Measurements from ENCODE around the gene SIK2.

The SIK2 gene

DNA sequence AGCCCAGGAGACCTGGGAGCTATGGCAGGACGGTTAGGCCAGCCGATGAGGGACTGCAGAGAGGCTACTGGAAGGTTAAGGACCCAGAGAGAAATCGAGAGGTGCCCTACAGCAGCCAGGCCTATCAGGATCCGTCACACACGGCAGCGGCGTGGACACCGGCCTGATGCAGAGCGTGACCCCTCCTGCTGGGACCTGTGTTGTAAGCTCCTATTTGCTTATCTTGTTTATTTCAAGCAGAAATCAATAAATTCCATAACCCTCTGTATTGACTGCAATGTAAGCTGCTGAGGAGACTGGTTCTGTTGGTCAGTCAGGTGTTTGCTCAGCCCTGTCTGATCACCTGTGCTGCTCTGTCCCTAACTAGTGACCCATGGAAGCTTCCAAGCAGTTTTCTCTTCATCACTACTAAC, 124.1 kb downstream of the SIK2 start:
- DNase-seq (ENCODE audit: low read depth in 2 of 3, low spot score in 2 of 3), result no peak

DNA sequence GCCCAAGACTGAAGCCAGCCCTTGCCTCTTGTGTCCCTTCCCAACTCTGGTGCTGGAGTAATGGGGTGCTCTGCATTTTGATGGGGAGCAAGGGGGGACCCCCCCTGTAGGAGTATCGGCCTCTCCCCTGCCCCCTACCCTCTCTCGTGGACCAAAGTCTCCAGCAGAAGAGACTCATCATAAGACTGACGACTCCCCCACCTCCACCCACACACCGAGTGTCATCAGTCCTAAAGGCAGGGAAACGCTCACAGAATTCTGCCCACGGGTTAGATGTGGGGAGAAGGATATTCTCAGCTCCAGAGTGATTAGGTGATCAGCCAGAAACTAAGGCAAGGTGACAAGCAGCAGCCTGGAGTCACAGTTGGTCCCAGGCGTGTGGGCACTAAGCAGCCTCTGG, 125.2 kb downstream of the SIK2 start:
- DNase-seq (ENCODE audit: low read depth in 2 of 3, low spot score in 2 of 3), result no peak

DNA sequence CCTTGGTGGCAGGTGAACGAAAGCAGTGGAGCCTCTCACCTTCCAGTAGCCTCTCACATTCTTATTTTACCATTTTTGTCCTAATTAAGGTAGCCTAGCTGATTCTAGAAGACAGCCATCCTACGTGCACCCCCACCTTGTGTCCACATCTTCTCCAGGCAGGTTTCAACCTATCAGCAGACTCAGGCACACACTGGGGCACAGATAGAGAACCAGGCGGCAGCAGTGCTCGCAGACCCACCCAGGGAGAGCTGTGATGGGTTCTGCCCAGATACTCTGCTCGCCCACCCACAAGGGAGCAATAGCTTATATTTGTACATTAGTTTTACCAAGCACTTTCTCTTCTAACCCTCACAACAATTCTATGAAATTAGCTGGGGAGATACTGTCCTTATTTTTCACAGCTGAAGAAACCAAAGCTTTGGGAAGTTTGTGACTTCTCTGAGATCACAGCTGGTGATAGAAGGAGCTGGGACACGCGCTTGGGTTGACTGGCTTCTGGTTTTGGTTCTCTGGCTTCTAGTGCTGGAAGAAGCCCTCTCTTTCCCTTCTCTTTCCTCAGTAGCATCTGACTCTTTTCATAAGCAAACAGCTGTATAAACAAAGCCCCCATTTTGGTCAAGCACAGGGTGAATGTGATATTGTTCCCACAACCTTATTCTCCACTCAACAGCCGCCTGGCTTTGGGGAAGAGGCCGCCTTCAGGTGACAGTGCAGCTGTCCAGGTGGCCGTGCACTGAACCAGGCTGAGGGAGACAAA, 127.0 kb downstream of the SIK2 start:
- no peak for DNase-seq (ENCODE audit: low read depth in 2 of 3, low spot score in 2 of 3)

DNA sequence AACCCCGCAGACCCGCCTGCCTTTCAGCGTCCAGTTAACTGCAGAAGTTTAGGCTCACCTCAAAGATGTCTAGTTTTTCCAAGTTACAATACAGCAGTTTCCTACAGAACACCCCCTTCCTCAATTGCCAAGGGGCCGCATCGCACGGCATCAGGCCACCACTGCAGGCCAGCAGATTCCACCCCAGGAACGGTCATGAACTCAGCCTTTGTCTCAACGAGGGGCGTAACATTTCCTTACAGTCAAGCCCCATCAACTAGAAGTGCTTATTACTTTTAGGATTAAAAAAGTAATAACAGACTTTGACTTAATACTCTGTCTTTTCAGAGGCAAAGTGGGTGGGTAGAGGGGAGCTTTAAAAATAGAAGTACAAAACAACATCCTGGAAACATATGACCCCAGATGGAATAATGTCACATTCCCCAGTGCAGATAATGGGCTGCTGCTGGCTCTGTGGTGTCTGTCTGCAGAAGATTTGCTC, 127.6 kb downstream of the SIK2 start:
- DNase-seq (ENCODE audit: low read depth in 2 of 3, low spot score in 2 of 3), result no peak

DNA sequence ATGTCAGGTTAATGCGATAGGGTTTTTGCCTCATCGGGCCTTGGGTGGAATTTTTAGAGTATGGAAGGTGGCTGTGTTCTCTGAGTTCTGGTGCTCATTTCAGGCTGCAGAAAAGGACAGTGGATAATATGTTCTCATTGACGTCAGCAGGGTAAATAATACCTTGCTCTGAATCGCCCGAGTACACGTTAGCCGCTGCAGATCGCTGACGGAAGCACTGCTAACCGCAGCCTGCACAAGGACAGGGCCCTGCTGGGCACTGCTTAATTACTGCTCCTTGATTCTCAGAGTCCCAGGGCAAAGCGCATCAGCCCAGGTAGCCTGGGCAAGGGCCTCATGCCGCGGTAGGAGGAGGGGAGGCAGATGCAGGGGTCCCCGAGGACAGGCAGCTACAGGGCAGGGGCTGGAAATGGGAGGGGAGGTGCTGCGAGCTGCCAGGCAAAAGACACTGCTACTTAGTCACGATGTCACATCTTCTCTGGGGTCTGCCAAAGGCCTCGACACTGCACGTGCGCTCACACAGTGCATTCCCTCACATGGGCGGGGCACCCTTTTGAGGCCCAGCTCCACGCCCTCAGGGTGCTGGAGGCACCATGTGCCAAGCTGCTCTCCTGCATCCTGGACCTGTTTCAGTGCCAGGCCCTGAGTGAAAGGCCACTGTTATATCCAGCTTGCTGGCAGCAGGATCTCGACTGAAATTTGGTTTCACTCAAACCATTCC, 128.8 kb downstream of the SIK2 start:
- no peak for DNase-seq (ENCODE audit: low read depth in 2 of 3, low spot score in 2 of 3)

DNA sequence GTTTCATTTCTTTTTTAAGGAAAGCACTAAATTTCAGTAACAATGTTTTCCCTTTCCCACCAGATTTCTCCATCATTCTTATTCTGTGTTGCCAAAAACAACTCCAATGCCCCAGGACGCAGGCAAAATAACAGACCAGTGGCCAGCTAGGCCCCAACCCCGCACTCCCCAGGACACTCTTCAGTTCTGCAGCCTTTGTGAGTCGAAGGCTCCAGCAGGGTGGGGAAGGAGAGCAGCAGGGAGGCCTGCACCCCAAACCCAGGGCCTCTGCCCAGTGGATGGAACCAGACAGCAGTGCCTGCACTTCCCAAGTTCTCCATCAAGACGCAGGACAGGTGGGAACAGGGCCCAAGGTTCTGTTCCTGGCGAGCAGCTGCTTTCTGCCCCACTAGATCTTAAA, 129.6 kb downstream of the SIK2 start:
- DNase-seq (ENCODE audit: low read depth in 2 of 3, low spot score in 2 of 3), result no peak

DNA sequence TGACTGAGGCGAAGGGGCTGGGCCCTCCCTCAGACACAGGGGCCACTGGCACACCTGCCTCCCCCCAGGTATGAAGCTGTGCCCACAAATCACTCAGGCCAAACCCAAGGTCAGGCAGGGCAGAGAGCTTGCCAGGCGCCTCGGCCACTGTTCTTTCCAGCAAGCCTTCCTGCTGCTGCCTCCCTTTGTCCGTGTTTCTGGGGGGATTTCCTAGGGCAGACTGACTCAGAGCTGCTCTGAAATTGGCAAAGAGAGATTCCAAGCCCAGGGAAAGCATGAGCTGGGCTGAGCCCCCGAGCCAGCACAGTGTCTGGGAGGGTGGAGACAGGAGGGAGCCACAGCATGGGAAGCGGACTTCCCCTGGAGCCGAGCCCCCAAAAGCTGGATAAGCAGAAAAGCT, 130.8 kb downstream of the SIK2 start:
- no peak for DNase-seq (ENCODE audit: low read depth in 2 of 3, low spot score in 2 of 3)

DNA sequence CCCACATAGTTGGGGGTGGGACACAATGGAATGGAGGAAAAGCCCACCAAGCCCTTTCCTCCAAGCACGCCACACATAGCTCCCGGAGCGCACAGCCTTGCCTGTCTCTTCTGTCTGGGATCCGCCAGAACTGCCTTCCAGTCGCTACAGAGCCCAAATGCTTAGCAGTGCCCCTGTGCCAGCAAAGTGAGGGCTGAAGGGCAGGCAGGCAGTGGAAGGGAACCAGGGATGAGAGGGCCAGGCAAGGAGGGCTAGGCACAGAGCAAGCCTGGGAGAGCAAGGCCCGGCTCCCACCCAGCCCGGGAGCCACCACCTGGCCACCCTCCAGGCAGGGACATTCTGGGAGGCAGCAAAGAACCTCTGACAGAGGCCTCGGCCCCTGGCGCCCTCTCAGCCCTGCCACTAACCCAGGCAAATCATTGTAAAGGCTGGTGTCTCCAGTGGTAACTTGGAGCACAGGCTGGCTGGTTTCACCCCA, 131.4 kb downstream of the SIK2 start:
- no peak for DNase-seq (ENCODE audit: low read depth in 2 of 3, low spot score in 2 of 3)

DNA sequence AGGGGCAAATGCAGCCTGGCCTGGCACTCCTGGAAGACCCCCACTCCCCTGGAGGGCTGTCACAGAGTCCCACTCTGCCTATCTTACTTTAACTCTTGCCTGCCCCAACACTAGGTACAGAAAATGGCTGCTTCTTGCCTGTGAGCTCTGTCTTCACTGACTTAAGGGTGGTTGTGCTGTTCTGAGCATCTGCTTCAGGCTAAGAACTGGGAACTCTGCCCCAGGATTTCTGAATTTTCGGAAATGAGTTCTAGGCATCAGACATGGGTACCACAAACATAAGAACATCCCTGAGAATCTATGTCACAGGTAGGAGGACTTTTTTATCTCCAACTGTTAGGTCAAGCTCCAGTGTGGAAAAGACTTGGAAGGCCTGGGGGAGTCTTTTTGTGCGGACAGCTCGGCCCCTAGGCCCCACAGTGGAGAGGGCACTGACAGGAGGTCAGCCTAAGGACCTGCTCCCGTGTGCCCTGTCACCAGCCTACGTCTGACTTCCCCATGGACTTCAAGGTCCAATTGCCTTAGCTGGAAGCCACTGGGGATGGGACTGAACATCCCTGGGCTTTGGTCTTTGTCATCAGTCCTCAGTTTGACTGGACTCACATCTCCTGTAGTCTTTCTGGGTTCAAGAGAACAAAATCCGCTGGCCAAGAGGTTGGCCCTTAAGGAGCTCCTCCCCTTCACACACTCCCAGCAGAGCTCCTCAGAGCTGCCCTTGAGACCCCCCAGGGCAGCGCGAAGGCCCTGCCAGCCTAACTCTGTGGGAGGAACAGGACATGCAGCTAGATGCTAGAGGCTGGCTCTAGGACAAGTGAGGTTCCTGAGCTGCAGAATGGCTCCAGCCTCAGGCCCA, 132.1 kb downstream of the SIK2 start:
- no peak for DNase-seq (ENCODE audit: low read depth in 2 of 3, low spot score in 2 of 3)

DNA sequence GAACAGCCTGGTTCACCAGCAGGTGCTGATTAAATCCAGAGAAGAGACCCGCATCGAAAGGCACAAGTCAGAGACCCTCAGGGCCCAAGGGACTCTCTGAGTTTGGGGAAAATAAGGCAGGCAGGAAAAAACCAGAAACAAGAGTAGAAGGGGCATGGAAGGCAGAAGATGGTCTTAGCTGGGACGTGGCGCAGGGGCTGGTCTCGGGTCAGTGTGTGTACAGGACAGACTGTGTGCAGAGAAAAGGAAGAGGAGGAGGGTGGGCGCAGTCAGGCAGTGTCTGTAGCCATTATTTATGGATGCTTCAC, 132.7 kb downstream of the SIK2 start:
- DNase-seq (ENCODE audit: low read depth in 2 of 3, low spot score in 2 of 3), result no peak

DNA sequence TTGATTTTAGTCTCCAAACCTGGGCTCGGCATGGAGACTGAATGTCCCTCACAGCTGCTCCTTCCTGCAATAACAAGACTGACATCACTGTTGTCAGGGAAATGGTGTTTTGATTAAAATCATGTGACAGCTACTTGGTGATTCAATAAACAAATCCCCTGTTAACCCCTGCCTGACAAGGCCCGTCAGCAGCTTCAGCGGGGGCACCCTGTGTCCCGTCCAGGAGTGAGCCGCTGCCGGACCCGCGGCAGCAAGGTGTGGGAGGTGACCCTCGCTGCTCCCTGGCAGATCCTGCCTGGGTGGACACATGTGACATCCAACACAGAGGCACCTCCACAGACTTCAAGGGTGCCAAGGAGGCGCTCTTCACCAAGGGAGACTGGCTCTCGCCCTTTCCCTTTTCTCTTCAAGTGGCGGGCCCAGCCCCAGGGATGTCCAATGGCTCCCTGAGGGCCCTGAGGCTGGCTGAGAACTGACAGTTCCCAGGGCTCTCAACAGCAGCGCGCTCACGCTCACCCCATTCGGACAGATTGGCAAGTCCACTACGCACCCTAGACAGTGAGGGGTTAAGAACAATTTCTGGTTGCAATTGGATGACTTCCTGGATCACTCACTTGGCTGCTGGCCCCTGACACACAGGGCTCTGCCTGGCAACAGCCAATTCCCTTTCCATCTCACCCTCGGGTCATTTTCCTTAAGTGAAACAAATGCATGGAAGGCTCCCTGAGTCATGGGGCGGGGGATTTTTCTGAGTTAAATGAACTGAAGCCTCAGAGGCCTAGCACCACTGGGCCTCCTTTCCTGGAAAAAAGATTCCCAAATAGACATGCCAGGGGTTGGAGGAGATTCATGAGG, 133.2 kb downstream of the SIK2 start:
- no peak for DNase-seq (ENCODE audit: low read depth in 2 of 3, low spot score in 2 of 3)

DNA sequence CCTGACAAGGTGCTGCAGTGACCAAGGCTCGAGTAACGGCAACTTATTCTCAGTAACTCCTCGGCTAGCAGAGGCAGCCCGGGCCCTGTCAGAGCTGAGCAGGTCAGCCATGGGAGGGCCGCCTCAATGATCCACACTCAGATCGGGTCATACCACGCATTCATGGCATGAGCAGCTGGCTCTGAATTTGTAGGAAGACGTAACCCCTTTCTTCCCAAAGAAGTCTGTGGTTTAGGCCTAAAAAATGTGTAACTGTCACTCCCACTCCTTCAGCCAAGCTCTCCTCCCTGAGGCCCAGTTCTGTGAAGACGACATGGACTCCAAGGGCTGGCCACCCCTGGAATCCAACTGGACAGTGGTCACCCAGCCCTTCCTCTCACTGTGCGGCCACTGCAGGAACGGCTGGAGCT, 133.9 kb downstream of the SIK2 start:
- DNase-seq (ENCODE audit: low read depth in 2 of 3, low spot score in 2 of 3), result no peak

DNA sequence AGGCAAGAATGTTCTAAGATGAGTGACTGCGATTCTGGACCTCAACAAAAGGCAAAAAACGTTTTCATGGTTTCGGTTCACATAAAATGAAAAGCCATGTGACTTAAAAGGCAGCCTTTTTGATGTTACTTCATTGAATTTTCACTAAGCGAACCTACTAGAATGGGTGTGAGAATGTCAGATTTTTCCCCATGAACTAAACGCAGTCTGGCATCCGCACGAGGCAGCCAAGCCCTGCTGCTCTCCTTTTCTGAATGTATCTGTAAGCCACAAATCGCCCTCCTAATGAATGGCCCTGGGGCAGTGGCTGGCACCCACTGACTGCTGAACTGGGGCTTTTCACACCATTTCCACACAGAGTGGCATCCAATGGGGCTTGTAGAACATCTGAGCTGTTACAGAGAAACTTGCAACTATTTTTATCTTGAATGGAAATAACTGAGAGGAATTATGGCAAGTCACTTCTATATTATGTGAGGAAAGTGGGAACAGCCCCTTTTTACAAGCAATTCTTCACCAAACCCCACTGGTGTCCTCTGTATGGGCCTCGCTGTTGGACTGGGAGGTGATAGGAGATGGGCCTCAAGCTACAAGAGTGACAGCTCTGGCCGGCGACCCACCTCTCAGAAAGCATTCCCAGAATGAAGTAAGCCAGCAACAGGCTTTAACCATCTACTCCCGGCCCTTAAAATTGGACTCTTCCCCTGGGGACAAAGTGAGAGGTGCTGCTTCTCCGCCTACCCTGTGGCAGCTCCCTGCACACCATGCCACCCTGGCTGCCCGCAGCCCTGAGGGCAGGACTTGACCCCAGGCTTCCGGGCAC, 134.6 kb downstream of the SIK2 start:
- DNase-seq (ENCODE audit: low read depth in 2 of 3, low spot score in 2 of 3), result no peak

DNA sequence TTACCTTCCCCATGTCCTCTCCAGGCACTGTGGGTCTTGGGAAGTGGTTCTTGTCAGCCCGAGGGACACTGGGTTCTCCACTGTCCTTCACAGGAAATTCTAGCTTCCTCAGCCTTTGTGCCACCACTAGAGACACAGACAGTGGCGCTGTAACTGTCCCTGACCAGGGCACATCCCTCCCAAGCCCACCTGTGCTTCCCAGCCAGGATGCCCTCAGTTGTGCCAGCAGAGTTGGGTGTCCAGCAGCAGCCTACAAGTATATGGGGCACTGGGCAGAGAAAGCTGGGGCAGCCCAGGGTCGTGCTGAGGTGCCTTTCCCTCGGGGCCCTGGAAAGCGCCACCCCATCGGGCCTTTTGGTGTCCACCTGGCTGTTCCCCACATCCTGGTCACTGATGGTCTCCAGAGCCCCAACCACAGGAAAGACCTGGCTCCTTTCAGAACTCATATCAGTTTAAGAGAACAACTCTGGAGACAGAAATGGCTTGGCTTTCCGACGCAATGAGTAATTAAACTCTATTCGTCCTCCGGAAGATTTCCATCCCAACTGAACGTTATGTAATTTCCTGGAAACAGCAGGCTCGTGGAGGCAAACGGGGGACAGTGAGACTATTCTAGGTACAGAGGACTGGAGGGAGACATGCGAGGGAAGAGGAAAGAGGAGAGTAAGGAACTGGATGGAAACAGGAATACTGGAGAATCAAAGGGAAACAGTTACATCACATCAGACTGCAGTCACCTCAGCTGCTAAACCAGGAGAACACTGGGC, 135.4 kb downstream of the SIK2 start:
- DNase-seq (ENCODE audit: low read depth in 2 of 3, low spot score in 2 of 3), result no peak

DNA sequence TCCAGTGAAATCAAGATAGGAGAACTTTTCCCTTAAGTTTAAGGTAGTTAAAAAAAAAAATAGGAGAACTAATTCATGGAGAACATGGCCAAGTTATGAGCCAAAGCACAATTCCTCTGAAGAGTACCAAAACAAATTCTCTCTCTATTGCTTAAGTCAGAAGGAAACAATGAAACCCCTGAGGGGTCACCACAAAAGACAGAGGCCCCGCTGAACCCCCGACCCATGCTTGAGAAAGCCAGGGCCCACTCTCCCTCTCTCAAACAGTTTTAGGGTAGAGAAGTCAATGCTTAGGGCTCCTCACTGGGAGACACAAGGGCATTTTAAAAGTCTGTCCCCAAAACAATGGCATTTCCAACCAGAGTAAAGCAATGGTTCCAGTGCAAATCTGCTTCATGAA, 137.1 kb downstream of the SIK2 start:
- DNase-seq (ENCODE audit: low read depth in 2 of 3, low spot score in 2 of 3), result no peak

DNA sequence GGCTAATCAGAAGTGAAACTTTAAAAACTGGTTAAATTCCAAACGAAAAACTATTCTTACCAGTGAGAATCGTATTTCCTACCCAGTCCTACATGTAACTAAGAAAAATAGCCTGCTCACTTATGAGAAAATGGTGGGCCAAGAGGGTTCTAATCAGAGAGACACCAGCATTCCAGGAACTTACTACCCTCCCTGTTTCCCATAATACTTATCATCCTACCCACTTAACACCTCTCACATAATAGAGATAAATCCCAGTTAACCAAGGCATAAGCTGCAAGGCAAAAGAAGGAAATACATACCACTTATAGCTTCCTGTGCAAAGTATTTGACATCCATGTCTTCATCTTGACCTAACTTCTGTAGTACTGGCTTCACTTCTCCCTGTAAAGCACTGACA, 139.5 kb downstream of the SIK2 start:
- DNase-seq (ENCODE audit: low read depth in 2 of 3, low spot score in 2 of 3), result no peak

DNA sequence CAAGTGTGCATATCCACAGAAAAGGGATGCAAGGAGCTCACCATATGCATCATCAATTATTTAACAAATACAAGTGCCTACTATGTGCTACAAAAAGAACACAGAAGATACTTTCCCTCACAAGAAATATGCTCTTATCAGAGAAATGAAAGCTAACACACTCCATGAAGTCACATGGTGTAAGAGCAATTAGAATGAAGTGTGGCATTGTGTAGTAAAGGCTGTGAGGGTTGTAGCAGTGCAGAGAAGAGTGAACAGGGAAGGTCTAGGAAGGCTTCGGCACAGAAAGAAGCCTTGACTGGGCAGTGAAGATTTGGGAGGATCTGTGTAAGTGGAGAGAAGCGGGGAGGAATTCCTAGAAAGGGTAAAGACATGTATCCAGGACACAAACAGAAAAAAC, 141.5 kb downstream of the SIK2 start:
- no peak for DNase-seq (ENCODE audit: low read depth in 2 of 3, low spot score in 2 of 3)

DNA sequence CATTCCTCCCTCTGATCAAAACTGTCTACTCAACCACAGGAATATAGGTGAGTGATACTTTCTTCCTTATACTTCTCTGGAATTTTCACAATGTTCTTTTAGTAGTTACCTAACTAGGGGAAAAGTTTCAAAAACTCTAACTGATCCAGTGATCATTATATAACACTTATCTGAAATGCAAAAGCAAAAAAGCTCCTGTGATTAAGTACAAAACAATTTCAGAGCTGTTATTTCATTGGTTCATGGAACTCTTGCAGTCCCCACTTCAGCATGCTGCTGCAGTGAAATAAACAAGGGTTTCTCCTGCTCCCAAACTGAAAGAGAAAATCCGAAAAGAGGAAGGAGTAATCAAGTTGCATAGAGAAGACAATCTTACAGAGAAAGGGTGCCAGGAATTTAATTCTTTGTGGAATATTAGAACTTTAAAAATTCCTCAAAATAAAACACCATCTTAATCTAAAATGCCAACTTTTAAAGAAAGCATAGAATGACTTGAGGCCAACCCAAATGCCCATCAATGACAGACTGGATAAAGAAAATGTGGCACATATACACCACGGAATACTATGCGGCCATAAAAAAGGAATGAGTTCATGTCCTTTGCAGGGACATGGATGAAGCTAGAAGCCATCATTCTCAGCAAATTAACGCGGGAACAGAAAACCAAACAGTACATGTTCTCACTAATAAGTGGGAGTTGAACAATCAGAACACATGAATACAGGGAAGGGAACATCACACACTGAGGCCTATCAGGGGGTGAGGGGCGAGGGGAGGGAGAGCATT, 143.7 kb downstream of the SIK2 start:
- DNase-seq (ENCODE audit: low read depth in 2 of 3, low spot score in 2 of 3), result no peak
